DMS114 treated with DMSO at 0.1 percent for 48 hours (cell line): ENCODE measurements around the gene RNASE4.
A peak's percentile ranks its signal among the peaks of the same experiment; 100 is the strongest.

Experiments
- DNase-seq: peaks from one replicate; lab custom pipeline; 2025; ENCODE audit not compliant: unreplicated experiment; lab: John Stamatoyannopoulos, UW

RNASE4 gene

GRCh38 chr14:20671597-20672283 lies 12.6 kb upstream of the RNASE4 start:
- no peak for DNase-seq

- no peak for DNase-seq
Measured at GRCh38 chr14:20675669-20676068, 8.7 kb upstream of the RNASE4 start.

- DNase-seq: no peak
Measured at GRCh38 chr14:20676072-20676471, 8.3 kb upstream of the RNASE4 start.

- no peak for DNase-seq
Measured at GRCh38 chr14:20679907-20680306, 4.5 kb upstream of the RNASE4 start.

GRCh38 chr14:20680363-20680762 lies 4.0 kb upstream of the RNASE4 start:
- DNase-seq: no peak

GRCh38 chr14:20680843-20681347 lies 3.5 kb upstream of the RNASE4 start:
- no peak for DNase-seq

- peak; percentile 83 for DNase-seq
Measured at GRCh38 chr14:20681348-20682126, 2.8 kb upstream of the RNASE4 start.

- DNase-seq: peak; percentile 61
Measured at GRCh38 chr14:20682127-20682434, 2.3 kb upstream of the RNASE4 start.

GRCh38 chr14:20682435-20683124 lies 1.8 kb upstream of the RNASE4 start:
- DNase-seq: peak; percentile 92

- peak; percentile 86 for DNase-seq
Measured at GRCh38 chr14:20683125-20683890, 1.1 kb upstream of the RNASE4 start.

- peak; percentile 42 for DNase-seq
Measured at GRCh38 chr14:20684662-20685456, 499 bp downstream of the RNASE4 start.

- no peak for DNase-seq
Measured at GRCh38 chr14:20686386-20687143, 2.2 kb downstream of the RNASE4 start.

- DNase-seq: no peak
Measured at GRCh38 chr14:20687362-20688166, 3.2 kb downstream of the RNASE4 start.

- DNase-seq: no peak
Measured at GRCh38 chr14:20688167-20688839, 3.9 kb downstream of the RNASE4 start, which contains the start of gene ANG. Gene ANG (plus strand): TSS chr14:20688764. CDS start chr14:20693565, 4,801 bp downstream.

- peak; percentile 83 for DNase-seq
Measured at GRCh38 chr14:20690848-20691640, 6.7 kb downstream of the RNASE4 start.

- DNase-seq: peak; percentile 15
Measured at GRCh38 chr14:20692116-20692751, 7.9 kb downstream of the RNASE4 start.

GRCh38 chr14:20696764-20697163 lies 12.4 kb downstream of the RNASE4 start:
- DNase-seq: no peak
